HG02852 (cell line): ENCODE data around the gene TTI1.

ENCODE experiments used
- ATAC-seq: cut with Tn5 transposase; IDR thresholded peaks from one replicate; pipeline ENCODE4 v1.9.1; 2021; ENCODE audit warnings: mild to moderate bottlenecking, moderate library complexity; ENCODE audit not compliant: unreplicated experiment

TTI1 gene

DNA sequence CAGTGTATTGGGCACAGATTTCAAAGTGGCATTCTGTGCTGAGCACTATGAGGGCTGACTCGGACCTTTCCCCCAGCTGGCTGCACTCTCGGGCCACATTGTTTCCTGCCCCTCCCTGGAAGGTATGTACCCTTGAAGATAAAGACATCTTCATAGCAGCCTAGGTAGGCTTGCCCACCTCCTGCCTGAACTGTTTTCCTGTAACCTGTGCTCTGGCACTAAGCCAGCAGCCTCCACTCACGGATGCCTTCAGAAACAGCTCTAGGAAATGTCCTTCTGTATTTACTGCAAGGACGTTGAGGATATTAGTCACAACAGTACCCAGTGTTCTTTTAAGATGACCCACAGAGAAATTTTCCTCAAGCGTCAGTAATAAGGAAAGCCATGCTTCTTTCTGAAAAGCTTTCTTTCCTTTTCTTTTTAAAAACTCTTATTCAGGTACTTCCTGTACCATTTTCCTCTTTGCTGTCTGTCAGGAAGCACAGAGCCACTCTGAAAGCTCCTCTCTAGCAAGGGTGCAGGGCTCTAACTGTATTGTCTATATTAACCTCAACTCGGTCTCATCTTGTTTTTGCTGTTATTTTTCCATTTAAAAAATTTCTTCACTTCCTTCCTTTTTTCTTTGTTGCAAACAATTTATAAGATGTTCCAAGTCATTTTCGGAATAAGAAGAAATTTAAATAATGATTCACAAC is 43.5 kb downstream of the TTI1 start:
- no peak for ATAC-seq

DNA sequence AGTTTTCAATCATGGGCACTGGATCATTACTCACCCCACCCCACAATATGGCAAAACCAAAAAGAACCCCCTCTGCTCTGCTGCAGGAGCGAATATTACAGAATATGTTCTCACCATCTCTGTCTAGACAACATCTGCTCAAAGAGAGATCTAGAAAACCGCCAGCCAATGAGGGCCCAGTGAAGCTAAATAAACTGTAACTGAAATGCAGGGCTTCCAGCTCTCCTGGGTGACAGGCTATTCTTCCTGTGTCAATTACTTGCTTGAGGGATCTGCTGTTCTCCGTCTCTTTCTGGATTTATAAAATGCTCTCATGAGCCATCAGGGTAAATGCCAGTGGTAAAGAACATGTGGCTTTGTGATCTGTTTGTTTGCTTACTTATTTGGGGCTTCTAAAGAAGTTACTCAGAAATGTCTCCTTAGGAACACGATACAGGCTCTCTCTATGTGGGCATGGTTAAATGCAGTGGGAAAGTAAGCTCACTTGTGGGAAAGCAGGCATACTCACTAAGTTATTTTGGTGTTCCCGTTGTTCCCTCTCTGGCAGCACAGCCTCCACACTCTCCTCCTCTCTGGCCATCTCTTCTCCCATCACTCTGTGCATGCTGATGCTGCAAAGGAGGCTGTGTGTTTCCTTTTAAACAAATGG is 44.8 kb downstream of the TTI1 start:
- no peak for ATAC-seq

- ATAC-seq: no peak
Observed at GRCh38 chr20:37987602-37988290, 45.5 kb downstream of the TTI1 start.

GRCh38 chr20:37986873-37987601 is 46.2 kb downstream of the TTI1 start:
- ATAC-seq: no peak

DNA sequence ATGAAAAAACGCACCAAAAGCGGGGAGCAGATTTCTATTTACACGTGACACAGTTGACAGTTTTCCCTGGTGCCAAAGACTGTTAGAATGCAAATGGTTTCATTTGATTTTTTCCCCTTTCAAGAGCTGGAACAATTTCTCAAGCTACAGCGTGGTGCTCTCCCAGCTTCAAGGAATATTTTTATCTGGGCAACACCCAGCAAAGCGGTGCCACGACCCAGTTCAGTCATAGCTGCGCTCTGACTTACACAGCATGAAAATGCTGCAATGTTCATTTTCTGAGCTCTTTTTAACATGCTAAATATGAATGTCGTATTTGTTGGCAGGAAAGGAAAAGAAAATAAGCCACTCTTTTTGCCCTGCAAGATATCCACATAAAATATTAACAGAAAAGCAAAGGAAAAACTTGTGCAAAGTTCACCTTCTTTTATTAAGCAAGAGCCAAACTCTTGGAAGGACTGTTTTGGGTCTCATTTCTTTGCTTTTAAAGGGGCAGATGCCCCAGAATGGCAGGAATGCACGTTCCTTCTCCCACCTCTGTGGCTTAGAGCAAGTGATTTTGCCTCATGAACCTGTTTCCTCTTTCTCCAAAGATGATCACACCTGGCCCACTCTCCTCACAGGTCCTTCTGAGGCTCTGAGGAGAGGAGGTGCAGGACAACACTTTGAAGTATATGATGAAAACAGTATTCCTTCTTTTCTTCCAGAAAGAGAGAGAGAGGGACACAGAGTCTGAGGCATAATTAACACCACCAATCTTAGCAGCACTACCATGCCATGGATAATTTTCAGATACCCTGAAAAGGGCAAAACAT is 47.0 kb downstream of the TTI1 start:
- ATAC-seq: no peak

- ATAC-seq: no peak
Observed at GRCh38 chr20:37984018-37984785, 49.1 kb downstream of the TTI1 start.

DNA sequence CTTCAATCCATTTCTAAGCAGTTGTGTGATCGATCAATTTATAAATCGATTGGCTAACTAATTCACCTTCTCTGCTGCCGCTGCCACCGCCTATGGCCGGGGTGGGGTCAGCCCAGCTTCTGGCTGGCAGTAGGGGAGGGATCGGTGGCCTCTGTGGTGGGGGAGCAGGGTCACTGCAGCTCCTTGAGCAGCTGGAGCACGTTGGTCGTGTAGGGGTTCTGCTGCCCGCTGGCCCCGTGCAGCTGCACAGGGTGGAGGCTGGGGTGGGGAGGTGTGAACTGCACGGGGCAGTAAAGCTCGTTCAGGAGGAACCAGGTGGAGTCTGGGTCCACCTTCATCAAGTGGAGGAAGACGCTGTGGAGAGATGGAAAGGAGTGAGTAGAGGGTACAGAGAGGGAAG is 50.0 kb downstream of the TTI1 start:
- ATAC-seq: no peak

GRCh38 chr20:37981568-37981967 is 51.7 kb downstream of the TTI1 start:
- no peak for ATAC-seq

DNA sequence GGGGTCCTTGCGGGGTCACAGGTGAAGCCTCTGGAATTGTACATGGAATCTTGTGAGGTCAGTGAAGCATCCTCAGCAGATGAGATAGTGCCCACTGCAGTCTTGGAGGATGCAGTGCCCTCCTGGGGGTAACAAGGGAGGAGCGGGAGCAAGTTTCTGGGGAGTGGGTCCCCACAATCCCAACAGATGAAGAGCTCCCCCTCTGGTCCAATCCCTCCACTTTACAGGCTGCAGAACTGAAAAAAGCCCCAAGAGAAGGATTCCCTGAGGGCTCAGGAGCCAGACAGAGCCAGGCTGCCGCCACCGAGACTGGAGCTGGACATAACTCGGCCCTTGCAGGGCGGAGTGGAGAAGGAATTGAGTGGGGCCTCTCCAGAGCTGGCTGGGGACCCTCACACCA is 52.4 kb downstream of the TTI1 start:
- no peak for ATAC-seq

DNA sequence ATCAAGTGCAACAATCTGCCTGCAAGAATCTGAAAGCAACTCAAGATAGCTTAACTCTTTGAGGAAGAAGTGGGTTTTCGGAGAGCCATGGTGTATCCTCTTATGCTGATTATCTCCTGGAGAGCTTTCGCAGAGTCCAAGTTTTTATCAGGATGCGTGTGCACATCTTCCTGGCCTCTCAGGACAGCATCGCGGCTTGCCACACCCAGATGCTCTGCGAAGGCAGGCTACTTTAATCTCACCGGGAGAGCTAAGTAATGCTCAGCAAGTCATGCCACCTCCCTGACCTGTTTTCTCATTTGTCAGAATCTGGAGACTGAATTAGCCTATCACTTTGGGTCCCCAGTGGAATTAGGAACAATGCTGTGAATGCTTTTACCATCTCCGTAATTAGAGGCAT is 52.9 kb downstream of the TTI1 start:
- ATAC-seq: no peak

GRCh38 chr20:37979021-37979985 is 54.0 kb downstream of the TTI1 start:
- no peak for ATAC-seq

- ATAC-seq: no peak
Observed at GRCh38 chr20:37977786-37978185, 55.5 kb downstream of the TTI1 start.

GRCh38 chr20:37977338-37977737 is 55.9 kb downstream of the TTI1 start:
- no peak for ATAC-seq

DNA sequence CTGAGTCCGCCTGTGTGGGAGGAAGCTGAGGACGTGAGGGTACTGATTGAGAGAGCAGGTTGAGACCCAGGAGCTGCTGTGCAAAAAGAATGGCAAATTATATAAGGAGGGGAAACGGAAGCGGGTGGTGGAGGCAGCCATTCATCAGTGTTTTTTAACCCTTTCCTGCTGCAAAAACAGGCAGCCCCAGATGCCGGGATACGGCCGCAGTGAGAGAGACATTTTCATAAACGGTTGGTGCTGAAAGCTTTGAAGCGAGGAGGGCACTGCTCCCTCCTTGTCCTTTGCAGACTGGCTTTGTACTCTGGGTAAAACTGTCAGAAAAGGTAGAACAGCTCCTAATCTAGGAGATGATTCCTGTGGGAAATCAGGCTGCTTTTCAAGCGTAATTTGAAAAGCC is 56.4 kb downstream of the TTI1 start:
- no peak for ATAC-seq

DNA sequence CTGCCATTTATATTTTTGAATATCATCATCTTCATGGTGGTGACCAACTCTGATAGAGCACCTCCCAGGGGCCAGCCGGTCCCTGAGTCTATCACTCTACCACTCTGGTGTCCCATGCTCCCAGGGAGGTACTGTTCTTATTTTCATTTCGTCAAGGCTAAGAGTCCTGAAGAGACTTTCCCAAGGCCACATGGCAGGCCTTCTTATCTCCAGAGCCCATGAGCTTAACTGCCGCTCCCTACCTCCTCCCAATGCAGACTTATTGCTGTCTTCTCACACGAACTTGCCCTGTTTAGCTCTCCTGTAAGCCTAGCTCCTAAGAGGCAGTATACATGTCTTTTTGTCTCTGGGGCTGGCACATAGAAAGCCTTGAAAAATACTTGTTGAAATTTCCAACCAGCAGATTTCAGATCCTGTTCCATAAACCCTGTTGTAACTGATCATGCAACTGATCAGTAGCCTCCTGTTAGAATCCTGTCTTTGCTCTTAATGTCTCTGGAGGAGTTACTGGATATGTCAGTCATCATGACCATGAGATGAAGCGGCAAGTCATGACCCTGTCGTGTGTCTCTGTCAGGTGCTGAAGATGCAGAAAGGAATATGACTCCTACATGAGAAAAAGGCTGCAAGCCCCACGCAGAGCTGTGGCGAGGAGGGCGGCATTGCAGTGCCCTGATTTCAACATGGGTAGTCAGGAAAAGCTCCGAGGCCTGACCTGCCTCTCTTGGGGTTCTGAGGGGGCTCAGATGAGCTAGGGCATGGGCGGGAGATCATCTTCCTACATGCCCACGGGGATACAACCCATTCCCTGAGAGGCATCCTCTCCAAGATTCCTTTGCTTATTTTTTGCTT is 60.0 kb downstream of the TTI1 start:
- no peak for ATAC-seq

DNA sequence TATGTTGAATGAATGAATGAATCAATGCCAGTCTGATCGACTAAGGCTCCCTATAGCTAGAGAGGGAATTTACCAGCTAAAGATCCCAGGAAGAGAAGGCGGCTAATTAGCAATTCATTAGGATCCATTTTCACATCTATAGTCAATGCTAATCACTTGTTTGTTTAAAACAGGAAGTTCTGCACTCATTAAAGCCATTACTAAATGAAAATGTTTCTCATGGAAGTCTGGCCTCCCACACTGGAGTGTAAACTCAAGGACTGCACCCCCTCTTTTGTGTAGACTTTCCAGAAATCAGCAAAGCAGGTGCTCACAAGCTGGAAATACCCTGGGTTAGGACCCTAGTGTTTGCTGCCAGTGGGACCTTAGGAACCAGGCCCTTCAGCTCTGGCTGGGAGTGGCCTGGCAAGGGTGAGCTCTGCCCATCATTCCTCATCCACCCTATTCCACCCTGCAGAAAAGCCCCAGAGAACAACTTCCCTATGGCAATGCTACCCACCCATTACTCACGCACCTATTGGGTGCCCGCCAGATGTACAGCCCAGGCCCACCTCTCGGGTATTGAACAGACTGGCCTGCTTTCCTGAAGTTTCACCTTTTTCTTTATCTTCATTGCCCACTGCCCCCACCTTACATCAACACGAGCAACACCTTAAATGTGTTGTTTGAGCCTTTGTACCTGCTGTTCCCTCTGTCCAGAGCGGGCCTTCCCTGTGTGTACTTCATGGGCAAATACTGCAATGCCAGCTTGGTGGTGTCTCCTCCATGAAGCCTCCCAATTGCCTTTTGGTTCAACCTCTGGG is 60.8 kb downstream of the TTI1 start:
- ATAC-seq: no peak

DNA sequence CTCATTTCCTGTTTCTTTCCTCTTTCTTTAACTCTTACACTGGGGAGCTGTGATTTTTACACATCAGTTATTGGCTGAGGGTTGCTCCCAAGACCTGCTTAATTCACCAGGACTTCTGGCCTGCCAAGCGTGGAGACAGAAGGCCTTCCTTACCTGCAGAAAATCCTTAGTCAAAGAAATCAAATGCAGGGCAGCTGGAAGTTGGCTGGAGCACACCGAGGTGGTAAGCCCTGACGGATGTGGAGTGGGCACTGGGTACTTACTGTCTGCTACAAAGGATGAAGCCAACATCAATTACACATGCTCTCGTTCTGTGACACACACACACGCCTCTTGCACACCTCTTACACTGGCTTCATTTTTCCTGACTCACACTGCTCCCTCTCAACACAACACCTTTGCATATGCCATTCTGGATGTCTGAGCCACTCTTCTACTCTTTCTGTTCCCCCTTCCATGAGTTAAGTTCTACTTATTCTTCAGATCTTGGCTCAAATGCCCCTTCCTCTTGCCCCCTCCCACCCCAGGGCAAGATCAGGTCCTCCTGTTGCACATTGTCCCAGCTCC is 61.6 kb downstream of the TTI1 start:
- no peak for ATAC-seq
